ENCODE measurements around the gene STIMATE. TPM values are rescaled to one million over a fixed set of nuclear protein-coding genes. Genes with fewer than 3 reads are reported as not detected.
A peak's percentile ranks its signal among the peaks of the same experiment; 100 is the strongest.

The STIMATE gene
- total RNA-seq, 5 donors from 2014 or later (not counting 1 experiment from before 2014, with no cell fraction given), result 37.3 to 61.8 (median 52.9) TPM

DNA sequence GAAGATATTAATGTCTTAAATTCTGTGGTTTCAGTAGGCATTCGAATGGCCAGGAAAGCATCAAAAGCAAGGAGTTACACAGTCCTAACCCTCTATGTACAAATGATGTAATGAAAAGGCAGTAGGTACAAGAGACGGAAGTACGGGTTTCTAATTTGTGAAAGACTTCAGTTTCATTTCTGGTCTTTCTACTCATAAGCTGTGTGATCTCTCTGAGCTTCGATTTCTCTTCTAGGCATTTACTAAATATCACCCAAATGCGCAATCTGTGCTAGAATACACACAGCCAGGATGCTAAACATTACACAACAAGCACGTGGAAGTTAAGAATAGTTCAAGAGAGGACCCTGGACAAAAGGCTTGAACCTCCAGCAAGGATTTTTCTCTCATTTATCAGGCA lies 17.9 kb upstream of the STIMATE start:
- POLR2A ChIA-PET, result no interaction called here
- Histone ChIP-seq H3K27me3 (replicated peaks in 1 of 2; ENCODE audit: control insufficient read depth in 2 of 2, extremely low read depth in 1 of 2, insufficient read depth in 2 of 2, low read length in 1 of 2) (no peaks in the 10 kb centered on the region), H3K9me3 (no peaks in the 10 kb centered on the region), H3K27ac (ENCODE audit: low read length) (no peak overlapping the region), H3K36me3 (ENCODE audit: control insufficient read depth in 2 of 2, extremely low read depth in 1 of 2, insufficient read depth in 1 of 2, low read length in 1 of 2) (peaks cover 4 to 55% of the 10 kb centered on the region in 2 donors), H3K4me1 (ENCODE audit: control insufficient read depth in 1 of 2, extremely low read depth in 1 of 2, insufficient read depth in 2 of 2, low read length in 2 of 2) (no peaks in the 10 kb centered on the region), H3K4me3 (ENCODE audit: control insufficient read depth in 1 of 2, extremely low read depth in 1 of 2, low read length in 1 of 2) (no peak overlapping the region)
- no peak overlapping the region for H3K27ac Mint-ChIP-seq
- peaks cover 42% of the 10 kb centered on the region for H3K36me3 Mint-ChIP-seq
- ATAC-seq (replicated peaks in 1 of 4) (no peak), DNase-seq (no peak)
- no peaks in the 10 kb centered on the region for H3K27me3 Mint-ChIP-seq
- 88% methylated on average over 4 of the region's 6 CpGs for WGBS (ENCODE audit: insufficient coverage)
- H3K4me3 Mint-ChIP-seq, result no peak overlapping the region
- no peaks in the 10 kb centered on the region for H3K4me1 Mint-ChIP-seq
- no peaks in the 10 kb centered on the region for H3K9me3 Mint-ChIP-seq
- CTCF ChIA-PET, result interaction anchor here in 1 of 2 donors (0.6 kb wide), 1 partner anchor 15 kb away, joined by 9 read pairs; no protein-coding TSS in a partner anchor

DNA sequence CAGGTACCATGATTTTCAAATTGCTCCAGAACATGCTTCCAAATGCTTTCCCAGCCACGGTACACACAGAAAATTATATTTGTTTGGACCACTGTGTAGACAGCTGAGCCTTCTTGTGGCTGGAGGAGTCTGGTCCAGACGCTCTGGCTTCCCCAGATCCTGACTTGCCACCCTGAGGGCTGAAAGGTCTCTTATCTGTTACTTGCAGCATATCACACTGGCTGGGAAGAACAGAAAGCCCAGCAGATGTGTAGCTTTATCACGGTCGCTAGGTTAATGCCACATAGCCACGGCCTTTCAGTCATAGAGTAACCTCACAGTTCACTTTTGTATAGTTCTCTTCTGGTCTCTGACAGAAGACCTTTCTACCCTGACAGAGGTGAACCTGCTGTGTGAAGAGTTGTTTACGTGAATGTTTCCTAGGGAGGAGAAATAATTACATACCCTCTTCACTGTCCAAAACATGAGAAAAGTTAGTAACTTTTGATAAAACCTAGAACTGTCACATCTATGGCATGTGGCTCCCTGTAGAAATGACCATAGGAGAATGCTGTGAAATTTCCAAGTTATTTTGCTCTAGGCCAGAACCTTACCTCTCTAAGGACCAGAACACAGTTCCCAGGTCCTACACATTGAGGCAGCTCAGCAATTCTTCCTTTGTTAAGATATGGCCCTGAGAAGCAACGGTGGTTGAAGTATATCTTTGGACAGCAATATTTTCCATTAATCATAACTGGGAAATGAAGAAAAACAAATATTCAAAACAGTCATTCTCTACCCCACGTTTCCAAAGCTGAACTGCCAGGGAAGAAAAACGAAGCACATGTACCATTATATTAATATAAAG lies 15.8 kb upstream of the STIMATE start:
- no peak overlapping the region for H3K27ac Mint-ChIP-seq
- no peaks in the 10 kb centered on the region for H3K9me3 ChIP-seq
- no peak overlapping the region for H3K4me3 Mint-ChIP-seq
- peaks cover 0 to 43% of the 10 kb centered on the region in 2 donors for H3K36me3 ChIP-seq (ENCODE audit: control insufficient read depth in 2 of 2, extremely low read depth in 1 of 2, insufficient read depth in 1 of 2, low read length in 1 of 2)
- H3K4me1 ChIP-seq (ENCODE audit: control insufficient read depth in 1 of 2, extremely low read depth in 1 of 2, insufficient read depth in 2 of 2, low read length in 2 of 2), result no peaks in the 10 kb centered on the region
- POLR2A ChIA-PET, result no interaction called here
- H3K27me3 ChIP-seq (replicated peaks in 1 of 2; ENCODE audit: control insufficient read depth in 2 of 2, extremely low read depth in 1 of 2, insufficient read depth in 2 of 2, low read length in 1 of 2), result no peaks in the 10 kb centered on the region
- H3K9me3 Mint-ChIP-seq, result no peaks in the 10 kb centered on the region
- DNase-seq, result no peak
- H3K4me3 ChIP-seq (ENCODE audit: control insufficient read depth in 1 of 2, extremely low read depth in 1 of 2, low read length in 1 of 2), result no peak overlapping the region
- H3K36me3 Mint-ChIP-seq, result peaks cover 35% of the 10 kb centered on the region
- CTCF ChIA-PET, result interaction anchor here in 1 of 2 donors (0.5 kb wide), 1 partner anchor 136 kb away, joined by 5 read pairs; no protein-coding TSS in a partner anchor
- no peaks in the 10 kb centered on the region for H3K27me3 Mint-ChIP-seq
- no peak overlapping the region for H3K27ac ChIP-seq (ENCODE audit: low read length)
- no peak for ATAC-seq (replicated peaks in 1 of 4)
- H3K4me1 Mint-ChIP-seq, result no peaks in the 10 kb centered on the region
- WGBS (ENCODE audit: insufficient coverage), result 91% methylated on average over 4 of the region's 9 CpGs

DNA sequence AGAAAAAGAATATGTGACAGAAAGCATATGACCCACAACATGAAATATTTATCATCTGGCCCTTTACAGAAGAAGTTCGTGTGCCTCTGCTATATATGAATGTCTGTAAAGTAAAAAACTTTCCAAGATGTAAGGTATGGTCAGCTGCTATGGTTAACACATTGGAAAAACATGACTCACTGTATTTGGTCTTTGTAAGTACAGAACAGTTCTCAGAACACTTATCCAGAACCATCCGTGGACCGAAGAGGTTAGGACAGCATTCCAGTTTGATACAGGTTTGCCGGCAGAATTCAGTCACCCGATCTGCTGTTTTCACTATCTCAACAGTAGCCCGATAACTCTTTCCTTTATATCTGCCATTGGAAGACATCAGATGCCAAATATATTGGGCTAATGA lies 13.5 kb upstream of the STIMATE start:
- Histone ChIP-seq H3K27ac (ENCODE audit: low read length) (no peak overlapping the region), H3K27me3 (replicated peaks in 1 of 2; ENCODE audit: control insufficient read depth in 2 of 2, extremely low read depth in 1 of 2, insufficient read depth in 2 of 2, low read length in 1 of 2) (no peaks in the 10 kb centered on the region), H3K4me1 (ENCODE audit: control insufficient read depth in 1 of 2, extremely low read depth in 1 of 2, insufficient read depth in 2 of 2, low read length in 2 of 2) (no peaks in the 10 kb centered on the region), H3K9me3 (no peaks in the 10 kb centered on the region), H3K36me3 (ENCODE audit: control insufficient read depth in 2 of 2, extremely low read depth in 1 of 2, insufficient read depth in 1 of 2, low read length in 1 of 2) (peaks cover 0 to 51% of the 10 kb centered on the region in 2 donors), H3K4me3 (ENCODE audit: control insufficient read depth in 1 of 2, extremely low read depth in 1 of 2, low read length in 1 of 2) (no peak overlapping the region)
- ATAC-seq (replicated peaks in 1 of 4) (no peak), DNase-seq (no peak)
- Mint-ChIP-seq H3K4me3 (no peak overlapping the region), H3K27ac (no peak overlapping the region), H3K9me3 (no peaks in the 10 kb centered on the region), H3K36me3 (peaks cover 39% of the 10 kb centered on the region), H3K27me3 (no peaks in the 10 kb centered on the region), H3K4me1 (no peaks in the 10 kb centered on the region)
- WGBS (ENCODE audit: insufficient coverage), result 92% methylated on average over 4 of the region's 6 CpGs
- ChIA-PET POLR2A (no interaction called here), CTCF (no interaction called here)

DNA sequence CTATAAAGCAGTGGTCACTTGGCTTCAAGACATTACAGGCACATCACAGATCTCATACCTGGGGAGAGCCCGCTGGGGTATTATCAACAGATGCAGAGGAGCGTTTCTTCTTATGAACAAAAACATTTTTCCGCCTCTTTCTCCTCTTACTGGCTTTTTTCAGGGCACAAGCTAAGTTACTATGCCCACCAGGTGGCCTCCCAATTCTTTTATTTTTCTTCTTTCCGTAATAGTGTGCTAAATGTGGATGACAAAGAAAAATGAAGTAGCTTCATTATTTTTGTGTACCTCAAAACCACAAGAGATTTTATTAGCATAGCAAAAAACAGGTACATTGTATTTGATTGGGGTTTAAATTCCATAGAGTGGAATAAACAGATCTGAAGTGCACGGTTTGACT lies 10.1 kb upstream of the STIMATE start:
- Histone ChIP-seq H3K36me3 (ENCODE audit: control insufficient read depth in 2 of 2, extremely low read depth in 1 of 2, insufficient read depth in 1 of 2, low read length in 1 of 2) (peaks cover 0 to 45% of the 10 kb centered on the region in 2 donors), H3K9me3 (no peaks in the 10 kb centered on the region), H3K4me1 (ENCODE audit: control insufficient read depth in 1 of 2, extremely low read depth in 1 of 2, insufficient read depth in 2 of 2, low read length in 2 of 2) (no peaks in the 10 kb centered on the region), H3K4me3 (ENCODE audit: control insufficient read depth in 1 of 2, extremely low read depth in 1 of 2, low read length in 1 of 2) (no peak overlapping the region), H3K27ac (ENCODE audit: low read length) (no peak overlapping the region), H3K27me3 (replicated peaks in 1 of 2; ENCODE audit: control insufficient read depth in 2 of 2, extremely low read depth in 1 of 2, insufficient read depth in 2 of 2, low read length in 1 of 2) (no peaks in the 10 kb centered on the region)
- H3K4me1 Mint-ChIP-seq, result no peaks in the 10 kb centered on the region
- POLR2A ChIA-PET, result interaction anchor here in 1 of 2 donors (0.7 kb wide), 1 partner anchor 1317 kb away, joined by 3 read pairs; no protein-coding TSS in a partner anchor
- WGBS (ENCODE audit: insufficient coverage), result no CpG with 5 or more reads among the region's 5 CpGs
- ATAC-seq (replicated peaks in 1 of 4) (no peak), DNase-seq (no peak)
- H3K27ac Mint-ChIP-seq, result no peak overlapping the region
- no peak overlapping the region for H3K4me3 Mint-ChIP-seq
- CTCF ChIA-PET, result interaction anchor here (0.9 to 1.4 kb wide), 4 partner anchors 14 to 472 kb away, joined by 3 read pairs; no protein-coding TSS in a partner anchor
- no peaks in the 10 kb centered on the region for H3K27me3 Mint-ChIP-seq
- no peaks in the 10 kb centered on the region for H3K9me3 Mint-ChIP-seq
- H3K36me3 Mint-ChIP-seq, result peaks cover 39% of the 10 kb centered on the region

DNA sequence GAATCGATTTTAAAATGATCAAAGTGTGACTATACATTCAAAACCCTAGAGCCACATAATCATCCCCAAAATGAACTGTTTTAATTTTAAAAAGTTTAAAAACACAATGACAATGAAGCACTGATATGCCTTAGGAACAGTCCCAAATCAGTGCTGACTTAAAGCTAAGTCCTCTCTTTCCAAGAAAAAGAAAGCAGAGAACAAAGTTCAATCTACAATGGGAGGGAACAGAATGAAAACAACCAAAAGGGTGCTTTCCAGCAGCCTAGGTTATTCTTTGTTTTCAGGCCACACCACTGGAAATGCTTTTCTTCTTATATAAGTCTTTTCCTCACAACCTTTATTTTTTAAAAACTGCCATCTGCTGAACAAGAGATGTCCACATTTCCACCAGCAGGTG lies 7.2 kb upstream of the STIMATE start:
- no peaks in the 10 kb centered on the region for H3K27me3 Mint-ChIP-seq
- H3K36me3 ChIP-seq (ENCODE audit: control insufficient read depth in 2 of 2, extremely low read depth in 1 of 2, insufficient read depth in 1 of 2, low read length in 1 of 2), result peaks cover 0 to 23% of the 10 kb centered on the region in 2 donors
- DNase-seq (no peak), ATAC-seq (replicated peaks in 1 of 4) (no peak)
- POLR2A ChIA-PET, result interaction anchor here in 1 of 2 donors (0.6 kb wide), 1 partner anchor 12 kb away, joined by 3 read pairs; no protein-coding TSS in a partner anchor
- WGBS (ENCODE audit: insufficient coverage), result no CpG with 5 or more reads among the region's 1 CpG
- H3K4me1 Mint-ChIP-seq, result no peaks in the 10 kb centered on the region
- H3K9me3 Mint-ChIP-seq, result no peaks in the 10 kb centered on the region
- H3K4me1 ChIP-seq (ENCODE audit: control insufficient read depth in 1 of 2, extremely low read depth in 1 of 2, insufficient read depth in 2 of 2, low read length in 2 of 2), result no peaks in the 10 kb centered on the region
- peak overlapping the region in 1 of 2 donors; percentile 40 for H3K27ac Mint-ChIP-seq
- no peak overlapping the region for H3K4me3 Mint-ChIP-seq
- H3K36me3 Mint-ChIP-seq, result peaks cover 30% of the 10 kb centered on the region
- CTCF ChIA-PET, result interaction anchor here in 1 of 2 donors (0.6 to 1.7 kb wide), 2 partner anchors 12 to 1475 kb away, joined by 3 to 7 read pairs; no protein-coding TSS in a partner anchor
- no peaks in the 10 kb centered on the region for H3K27me3 ChIP-seq (replicated peaks in 1 of 2; ENCODE audit: control insufficient read depth in 2 of 2, extremely low read depth in 1 of 2, insufficient read depth in 2 of 2, low read length in 1 of 2)
- no peaks in the 10 kb centered on the region for H3K9me3 ChIP-seq
- H3K27ac ChIP-seq (ENCODE audit: low read length), result no peak overlapping the region
- H3K4me3 ChIP-seq (ENCODE audit: control insufficient read depth in 1 of 2, extremely low read depth in 1 of 2, low read length in 1 of 2), result no peak overlapping the region

DNA sequence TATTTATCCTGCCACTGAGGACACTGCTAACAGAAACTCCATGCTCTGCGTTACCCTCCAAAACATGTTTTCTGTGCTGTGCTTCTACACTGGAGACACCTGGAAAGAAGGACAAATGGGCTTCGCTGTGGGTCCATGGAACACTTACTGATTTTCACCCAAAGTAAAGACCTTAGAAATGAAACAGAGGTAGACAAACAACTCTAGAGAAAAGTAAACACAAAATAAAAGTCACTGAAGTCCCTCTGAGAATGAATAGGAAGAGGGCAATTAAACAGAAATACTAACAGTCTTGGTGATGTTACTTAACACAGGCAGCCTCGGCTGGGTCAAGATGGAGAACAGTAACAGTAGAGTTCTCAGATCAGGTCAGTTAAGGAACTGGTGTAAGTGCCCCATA lies 6.7 kb upstream of the STIMATE start:
- Histone ChIP-seq H3K36me3 (ENCODE audit: control insufficient read depth in 2 of 2, extremely low read depth in 1 of 2, insufficient read depth in 1 of 2, low read length in 1 of 2) (peaks cover 0 to 23% of the 10 kb centered on the region in 2 donors), H3K27ac (ENCODE audit: low read length) (no peak overlapping the region), H3K4me3 (ENCODE audit: control insufficient read depth in 1 of 2, extremely low read depth in 1 of 2, low read length in 1 of 2) (no peak overlapping the region), H3K4me1 (ENCODE audit: control insufficient read depth in 1 of 2, extremely low read depth in 1 of 2, insufficient read depth in 2 of 2, low read length in 2 of 2) (no peaks in the 10 kb centered on the region), H3K27me3 (replicated peaks in 1 of 2; ENCODE audit: control insufficient read depth in 2 of 2, extremely low read depth in 1 of 2, insufficient read depth in 2 of 2, low read length in 1 of 2) (no peaks in the 10 kb centered on the region), H3K9me3 (no peaks in the 10 kb centered on the region)
- WGBS (ENCODE audit: insufficient coverage), result 100% methylated on average over 1 of the region's 3 CpGs
- POLR2A ChIA-PET, result interaction anchor here in 1 of 2 donors (0.6 kb wide), 1 partner anchor 19 kb away, joined by 3 read pairs; no protein-coding TSS in a partner anchor
- no peak for ATAC-seq (replicated peaks in 1 of 4)
- no peak overlapping the region for H3K27ac Mint-ChIP-seq
- H3K4me1 Mint-ChIP-seq, result no peaks in the 10 kb centered on the region
- no peaks in the 10 kb centered on the region for H3K27me3 Mint-ChIP-seq
- CTCF ChIA-PET, result interaction anchor here in 1 of 2 donors (1.7 kb wide), 1 partner anchor 11 kb away, joined by 7 read pairs; no protein-coding TSS in a partner anchor
- H3K9me3 Mint-ChIP-seq, result no peaks in the 10 kb centered on the region
- no peak for DNase-seq
- no peak overlapping the region for H3K4me3 Mint-ChIP-seq
- H3K36me3 Mint-ChIP-seq, result peaks cover 30% of the 10 kb centered on the region
